A549 (cell line): Measurements from ENCODE around the gene GMDS. TPM values are rescaled to one million over a fixed set of nuclear protein-coding genes. Genes with fewer than 3 reads are reported as not detected.

Experiments used
- ATAC-seq, 2 experiments: fragments of 200-7000 bp in 1 of 2; fragments of >200 bp in 1 of 2; cut with Nextera tagmentation in 1 of 2; cut with Tn5 transposase in 1 of 2; 3 replicates each; pipeline versions ENCODE4 v1.8.0 to v1.9.1; 2018 to 2020; ENCODE audit warnings: mild to moderate bottlenecking in 1 of 2, moderate library complexity in 1 of 2
- CTCF ChIA-PET: fragments of 300-600 bp; sonication (Branson Sonifier 250); formaldehyde crosslinking; extraction: SDS; loops from one replicate; lab custom pipeline; 2021; ENCODE audit warnings: antibody characterized with exemption, inconsistent platforms; lab: Yijun Ruan, JAX
- POLR2A ChIA-PET: fragments of 350-600 bp; formaldehyde crosslinking; extraction: SDS; loops from one replicate; lab custom pipeline; 2021; ENCODE audit warnings: antibody characterized with exemption, inconsistent platforms; lab: Yijun Ruan, JAX
- DNase-seq, 2 experiments: peaks; one replicate each; pipeline versions ENCODE4 v3.0.0 to v3.0.0-alpha.2; 2011 to 2016; ENCODE audit warnings: low read depth in 1 of 2, low spot score in 1 of 2
- FAIRE-seq: peaks from 2 replicates; lab custom pipeline; 2011; peaks lifted over from hg19 to GRCh38; lab: Jason Lieb, UNC
- H3K27ac ChIP-seq, 2 experiments: fragments of >200 bp; sonication (Bioruptor Twin); formaldehyde crosslinking; 3 replicates each; pipeline ENCODE4 v1.5.1; 2016 to 2017
- H3K4me1 ChIP-seq: fragments of >200 bp; sonication (Bioruptor Twin); formaldehyde crosslinking; 3 replicates; pipeline ENCODE4 v1.6.1; 2016
- H3K4me2 ChIP-seq: fragments of >200 bp; sonication (Bioruptor Twin); formaldehyde crosslinking; 3 replicates; pipeline ENCODE4 v1.6.1; 2016
- H3K4me3 ChIP-seq: fragments of >200 bp; sonication (Bioruptor Twin); formaldehyde crosslinking; 3 replicates; pipeline ENCODE4 v1.5.1; 2016
- H3K9me3 ChIP-seq: fragments of >200 bp; sonication (Bioruptor Twin); formaldehyde crosslinking; 3 replicates; pipeline ENCODE4 v1.6.1; 2016
- BHLHE40 ChIP-seq: IDR thresholded peaks from 2 replicates; pipeline ENCODE4 v1.6.1; 2012; ENCODE audit warnings: low read depth, low read length, inconsistent platforms
- CBX2 ChIP-seq: fragments of 200-600 bp; sonication (generic); IDR thresholded peaks from 2 replicates; pipeline ENCODE4 v1.6.1; 2016; ENCODE audit warnings: low read depth, mild to moderate bottlenecking, borderline replicate concordance
- CBX8 ChIP-seq: fragments of 200-600 bp; sonication (generic); IDR thresholded peaks from 2 replicates; pipeline ENCODE4 v1.6.1; 2016
- CEBPB ChIP-seq, 2 experiments: fragments of >200 bp in 1 of 2; sonication (Bioruptor Twin) in 1 of 2; formaldehyde crosslinking in 1 of 2; IDR thresholded peaks; 2 replicates each; pipeline ENCODE4 v1.6.1; 2012 to 2016
- CHD2 ChIP-seq: fragments of 150-350 bp; IDR thresholded peaks from 2 replicates; pipeline ENCODE4 v1.6.1; 2014; ENCODE audit warnings: low read length; ENCODE audit not compliant: partially characterized antibody
- CHD4 ChIP-seq: fragments of 200-600 bp; sonication (generic); IDR thresholded peaks from 2 replicates; pipeline ENCODE4 v1.6.1; 2016; ENCODE audit warnings: antibody characterized with exemption, mild to moderate bottlenecking, borderline replicate concordance
- EHMT2 ChIP-seq: fragments of 200-600 bp; sonication (generic); IDR thresholded peaks from 2 replicates; pipeline ENCODE4 v1.6.1; 2016; ENCODE audit warnings: antibody characterized with exemption, low read depth, mild to moderate bottlenecking, moderate library complexity
- FOXS1 ChIP-seq: fragments of 250-450 bp; sonication (Bioruptor Pico); IDR thresholded peaks from 2 replicates; pipeline ENCODE4 v1.5.0; 2020; ENCODE audit warnings: mild to moderate bottlenecking, moderate library complexity
- HEYL ChIP-seq: fragments of 250-450 bp; sonication (Bioruptor Pico); IDR thresholded peaks from 2 replicates; pipeline ENCODE4 v1.8.0; 2021; ENCODE audit warnings: mild to moderate bottlenecking, moderate library complexity
- HOXA7 ChIP-seq: fragments of 250-450 bp; sonication (Bioruptor Pico); IDR thresholded peaks from 2 replicates; pipeline ENCODE4 v1.5.0; 2020; ENCODE audit warnings: mild to moderate bottlenecking, moderate library complexity
- HOXB13 ChIP-seq: fragments of 250-450 bp; sonication (Bioruptor Pico); IDR thresholded peaks from 2 replicates; pipeline ENCODE4 v1.5.0; 2020; ENCODE audit warnings: low read depth, mild to moderate bottlenecking, moderate library complexity
- JUNB ChIP-seq: fragments of >200 bp; sonication (Bioruptor Twin); formaldehyde crosslinking; IDR thresholded peaks from 2 replicates; pipeline ENCODE4 v1.6.1; 2016
- KDM5A ChIP-seq: fragments of 200-600 bp; sonication (generic); IDR thresholded peaks from 2 replicates; pipeline ENCODE4 v1.6.1; 2016; ENCODE audit warnings: antibody characterized with exemption, mild to moderate bottlenecking
- MAZ ChIP-seq: fragments of 150-350 bp; IDR thresholded peaks from 2 replicates; pipeline ENCODE4 v1.6.1; 2014; ENCODE audit warnings: antibody characterized with exemption, low read depth, low read length, borderline replicate concordance
- NPAS2 ChIP-seq: fragments of 250-450 bp; sonication (Bioruptor Pico); IDR thresholded peaks from 2 replicates; pipeline ENCODE4 v1.8.0; 2022; ENCODE audit warnings: mild to moderate bottlenecking, moderate library complexity, borderline replicate concordance
- POLR2A ChIP-seq: IDR thresholded peaks from 2 replicates; pipeline ENCODE4 v1.6.1; 2012; ENCODE audit warnings: mild to moderate bottlenecking, low read length
- POLR2AphosphoS2 ChIP-seq: conservative IDR thresholded peaks from 2 replicates; pipeline ENCODE4 v1.6.1; 2012; ENCODE audit warnings: low read length, improper control_type of control experiment, inconsistent platforms
- RAD21 ChIP-seq, 2 experiments: fragments of >200 bp in 1 of 2; sonication (Bioruptor Twin) in 1 of 2; formaldehyde crosslinking in 1 of 2; IDR thresholded peaks in 1 of 2; conservative IDR thresholded peaks in 1 of 2; 2 replicates in 1 of 2; 3 replicates in 1 of 2; pipeline ENCODE4 v1.6.1; 2012 to 2018; ENCODE audit warnings: inconsistent platforms in 1 of 2
- RFX5 ChIP-seq: fragments of 450-650 bp; IDR thresholded peaks from 2 replicates; pipeline ENCODE4 v1.7.1; 2014; ENCODE audit warnings: antibody characterized with exemption, mild to moderate bottlenecking, moderate library complexity
- SREBF2 ChIP-seq: fragments of 450-650 bp; IDR thresholded peaks from 2 replicates; pipeline ENCODE4 v1.6.1; 2014; ENCODE audit warnings: mild to moderate bottlenecking, moderate library complexity
- TP53 ChIP-seq: fragments of 250-450 bp; sonication (Bioruptor Pico); IDR thresholded peaks from 2 replicates; pipeline ENCODE4 v1.5.0; 2021; ENCODE audit warnings: mild to moderate bottlenecking, moderate library complexity
- ZC3H11A ChIP-seq: fragments of 450-650 bp; IDR thresholded peaks from 2 replicates; pipeline ENCODE4 v1.6.1; 2014; ENCODE audit warnings: antibody characterized with exemption, mild to moderate bottlenecking
- ZSCAN20 ChIP-seq: fragments of 250-450 bp; sonication (Bioruptor Pico); IDR thresholded peaks from 2 replicates; pipeline ENCODE4 v1.8.0; 2022; ENCODE audit warnings: mild to moderate bottlenecking, moderate library complexity
- WGBS: methylation state at CpG from one replicate; pipeline ENCODE4 v1.1.6; 2017; ENCODE audit errors: missing lambda C conversion rate; 5-methylcytosine and 5-hydroxymethylcytosine counted together
- polyA plus RNA-seq, 4 experiments: library from polyadenylated mRNA; depleted of rRNA in 3 of 4; stranded (reverse); fragments of >200 nt; fragmentation: RNase III in 1 of 4; extraction: RNeasy Plus Mini Kit Qiagen cat#74134 plus additional on column Dnase treatment in 1 of 4; gene quantifications; 2 replicates in 3 of 4; 3 replicates in 1 of 4; pipeline ENCODE4 v1.2.3, GENCODE V29; 2011 to 2017
- TF ChIP-seq, protein P1 (sequence below): fragments of 450-650 bp; IDR thresholded peaks from 2 replicates; pipeline ENCODE4 v1.6.1; 2014; ENCODE audit warnings: antibody characterized with exemption
- TF ChIP-seq, protein P2 (sequence below): fragments of 250-450 bp; sonication (Bioruptor Pico); IDR thresholded peaks from 2 replicates; pipeline ENCODE4 v1.5.0; 2020; ENCODE audit warnings: low read depth, mild to moderate bottlenecking, moderate library complexity
- TF ChIP-seq, protein P3 (sequence below): IDR thresholded peaks from 2 replicates; pipeline ENCODE4 v1.6.1; 2012
- TF ChIP-seq, protein P4 (sequence below): fragments of 250-450 bp; sonication (Bioruptor Pico); IDR thresholded peaks from 2 replicates; pipeline ENCODE4 v1.5.0; 2021; ENCODE audit warnings: mild to moderate bottlenecking, moderate library complexity, borderline replicate concordance
- TF ChIP-seq, protein P5 (sequence below): IDR thresholded peaks from 2 replicates; pipeline ENCODE4 v1.6.1; 2012; ENCODE audit warnings: low read depth, borderline replicate concordance

GMDS gene
- polyA plus RNA-seq, 2 of the 4 experiments (the other 2 are of a cell fraction), result 9.9 to 12.4 TPM

DNA sequence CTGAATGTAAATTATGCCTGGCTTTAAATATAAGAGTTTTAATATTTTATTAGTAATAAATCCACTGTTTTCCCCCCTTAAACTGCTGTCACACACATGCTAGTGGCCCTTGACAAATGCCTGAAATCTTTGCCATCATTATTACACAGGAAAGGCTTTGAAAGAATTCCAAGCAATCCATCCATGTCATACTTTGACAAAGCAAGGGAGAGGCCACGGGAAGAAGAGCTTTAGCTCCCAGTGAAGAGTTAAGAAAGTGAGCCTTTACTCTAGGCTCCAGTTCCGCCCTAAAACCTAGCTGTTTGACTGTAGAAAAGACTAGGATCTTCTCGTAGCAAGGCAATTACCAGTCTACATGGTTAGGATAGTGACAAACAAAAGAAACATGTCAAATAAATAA is 147.9 kb downstream of the GMDS start:
- 87% methylated on average over 3 of the region's 3 CpGs for whole genome bisulfite sequencing
- ATAC-seq (no peak), FAIRE-seq (no peak), DNase-seq (no peak)
- TF ChIP-seq RAD21 (conservative IDR thresholded peaks at IDR 0.05 in 1 of 2, IDR thresholded peaks at IDR 0.05 in 1 of 2) (no peak), EHMT2 (no peak), FOXS1 (CRISPR knock-in tag) (no peak), SREBF2 (no peak), CBX8 (no peak), JUNB (no peak), NPAS2 (CRISPR knock-in tag) (no peak), CBX2 (no peak), TP53 (CRISPR knock-in tag) (no peak), HOXA7 (CRISPR knock-in tag) (no peak), MAZ (no peak), CHD4 (no peak), RFX5 (no peak), HOXB13 (CRISPR knock-in tag) (no peak)
- TF ChIP-seq, protein P1, sequence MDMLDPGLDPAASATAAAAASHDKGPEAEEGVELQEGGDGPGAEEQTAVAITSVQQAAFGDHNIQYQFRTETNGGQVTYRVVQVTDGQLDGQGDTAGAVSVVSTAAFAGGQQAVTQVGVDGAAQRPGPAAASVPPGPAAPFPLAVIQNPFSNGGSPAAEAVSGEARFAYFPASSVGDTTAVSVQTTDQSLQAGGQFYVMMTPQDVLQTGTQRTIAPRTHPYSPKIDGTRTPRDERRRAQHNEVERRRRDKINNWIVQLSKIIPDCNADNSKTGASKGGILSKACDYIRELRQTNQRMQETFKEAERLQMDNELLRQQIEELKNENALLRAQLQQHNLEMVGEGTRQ, result no peak
- TF ChIP-seq, protein P2, sequence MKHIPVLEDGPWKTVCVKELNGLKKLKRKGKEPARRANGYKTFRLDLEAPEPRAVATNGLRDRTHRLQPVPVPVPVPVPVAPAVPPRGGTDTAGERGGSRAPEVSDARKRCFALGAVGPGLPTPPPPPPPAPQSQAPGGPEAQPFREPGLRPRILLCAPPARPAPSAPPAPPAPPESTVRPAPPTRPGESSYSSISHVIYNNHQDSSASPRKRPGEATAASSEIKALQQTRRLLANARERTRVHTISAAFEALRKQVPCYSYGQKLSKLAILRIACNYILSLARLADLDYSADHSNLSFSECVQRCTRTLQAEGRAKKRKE (CRISPR knock-in tag), result no peak
- TF ChIP-seq, protein P3, sequence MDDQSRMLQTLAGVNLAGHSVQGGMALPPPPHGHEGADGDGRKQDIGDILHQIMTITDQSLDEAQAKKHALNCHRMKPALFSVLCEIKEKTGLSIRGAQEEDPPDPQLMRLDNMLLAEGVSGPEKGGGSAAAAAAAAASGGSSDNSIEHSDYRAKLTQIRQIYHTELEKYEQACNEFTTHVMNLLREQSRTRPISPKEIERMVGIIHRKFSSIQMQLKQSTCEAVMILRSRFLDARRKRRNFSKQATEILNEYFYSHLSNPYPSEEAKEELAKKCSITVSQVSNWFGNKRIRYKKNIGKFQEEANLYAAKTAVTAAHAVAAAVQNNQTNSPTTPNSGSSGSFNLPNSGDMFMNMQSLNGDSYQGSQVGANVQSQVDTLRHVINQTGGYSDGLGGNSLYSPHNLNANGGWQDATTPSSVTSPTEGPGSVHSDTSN, result no peak
- Histone ChIP-seq H3K4me1 (peaks cover 8% of the 10 kb centered on the region; the same call in 2 of the 3 replicates), H3K27ac (no peak overlapping the region), H3K4me3 (no peak overlapping the region), H3K4me2 (no peak overlapping the region), H3K9me3 (no peaks in the 10 kb centered on the region)
- POLR2A ChIA-PET, result no interaction called here
- CTCF ChIA-PET, result interaction anchor here (0.8 to 1.0 kb wide), 2 partner anchors 9 to 13 kb away, joined by 3 to 4 read pairs; no protein-coding TSS in a partner anchor

DNA sequence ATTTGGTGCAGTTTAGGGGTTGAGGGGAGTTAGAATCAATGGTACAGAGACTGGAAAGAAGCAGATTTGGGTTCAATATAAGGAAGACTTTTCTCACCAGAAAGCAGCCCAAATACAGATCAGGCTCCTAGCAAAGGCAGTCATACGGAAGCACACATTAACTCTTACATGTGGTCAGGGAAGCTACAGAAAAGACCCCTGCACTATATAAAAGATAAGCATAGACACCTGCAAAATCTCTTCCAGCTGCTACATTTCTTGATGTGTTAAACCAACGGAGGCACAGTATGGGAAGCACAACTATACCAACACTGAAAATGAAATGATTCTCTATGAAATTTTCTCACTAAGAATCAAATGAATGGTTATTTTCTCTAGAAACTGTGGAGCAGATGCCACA is 150.8 kb downstream of the GMDS start:
- WGBS, result 86% methylated on average over 2 of the region's 2 CpGs
- no peak overlapping the region for H3K4me3 ChIP-seq
- H3K27ac ChIP-seq, result no peak overlapping the region
- ATAC-seq, result no peak
- no peak for DNase-seq
- POLR2A ChIA-PET, result no interaction called here
- TF ChIP-seq, protein P4, sequence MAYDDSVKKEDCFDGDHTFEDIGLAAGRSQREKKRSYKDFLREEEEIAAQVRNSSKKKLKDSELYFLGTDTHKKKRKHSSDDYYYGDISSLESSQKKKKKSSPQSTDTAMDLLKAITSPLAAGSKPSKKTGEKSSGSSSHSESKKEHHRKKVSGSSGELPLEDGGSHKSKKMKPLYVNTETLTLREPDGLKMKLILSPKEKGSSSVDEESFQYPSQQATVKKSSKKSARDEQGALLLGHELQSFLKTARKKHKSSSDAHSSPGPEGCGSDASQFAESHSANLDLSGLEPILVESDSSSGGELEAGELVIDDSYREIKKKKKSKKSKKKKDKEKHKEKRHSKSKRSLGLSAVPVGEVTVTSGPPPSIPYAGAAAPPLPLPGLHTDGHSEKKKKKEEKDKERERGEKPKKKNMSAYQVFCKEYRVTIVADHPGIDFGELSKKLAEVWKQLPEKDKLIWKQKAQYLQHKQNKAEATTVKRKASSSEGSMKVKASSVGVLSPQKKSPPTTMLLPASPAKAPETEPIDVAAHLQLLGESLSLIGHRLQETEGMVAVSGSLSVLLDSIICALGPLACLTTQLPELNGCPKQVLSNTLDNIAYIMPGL (CRISPR knock-in tag), result no peak
- no peak for TF ChIP-seq BHLHE40
- TF ChIP-seq CBX2, result no peak
- no peak for TF ChIP-seq CEBPB (IDR thresholded peaks at IDR 0.05)
- no peak for TF ChIP-seq KDM5A
- no peak for TF ChIP-seq CBX8
- TF ChIP-seq ZC3H11A, result no peak
- TF ChIP-seq MAZ, result no peak
- no peak for TF ChIP-seq ZSCAN20 (CRISPR knock-in tag)
- no peak for TF ChIP-seq POLR2A
- TF ChIP-seq, protein P5, sequence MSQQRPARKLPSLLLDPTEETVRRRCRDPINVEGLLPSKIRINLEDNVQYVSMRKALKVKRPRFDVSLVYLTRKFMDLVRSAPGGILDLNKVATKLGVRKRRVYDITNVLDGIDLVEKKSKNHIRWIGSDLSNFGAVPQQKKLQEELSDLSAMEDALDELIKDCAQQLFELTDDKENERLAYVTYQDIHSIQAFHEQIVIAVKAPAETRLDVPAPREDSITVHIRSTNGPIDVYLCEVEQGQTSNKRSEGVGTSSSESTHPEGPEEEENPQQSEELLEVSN, result no peak
- TF ChIP-seq POLR2AphosphoS2, result no peak
- TF ChIP-seq HEYL (CRISPR knock-in tag), result no peak
- no peak for TF ChIP-seq CHD2
- no peak overlapping the region for H3K4me2 ChIP-seq
- FAIRE-seq, result no peak
- H3K4me1 ChIP-seq, result no peaks in the 10 kb centered on the region
- H3K9me3 ChIP-seq, result no peaks in the 10 kb centered on the region
- CTCF ChIA-PET, result no interaction called here
